Liver (tissue), 9 donors: Measurements from ENCODE around the gene MALAT1. TPM values are rescaled to one million over a fixed set of nuclear protein-coding genes. Genes with fewer than 3 reads are reported as not detected.

Experiments used
- DNase-seq: peaks from one replicate; pipeline ENCODE4 v3.0.0-alpha.2; 2017; ENCODE audit warnings: low spot score
- H3K27ac ChIP-seq, 2 donors: one replicate each; pipeline ENCODE4 v1.7.0; 2013; ENCODE audit warnings: inconsistent platforms in 2 of 2, low read length in 2 of 2, control low read depth in 1 of 2, low read depth in 1 of 2, mild to moderate bottlenecking in 1 of 2
- H3K27me3 ChIP-seq, 4 donors: one replicate each; pipeline versions ENCODE4 v1.6.1 to v1.7.0; 2013; ENCODE audit warnings: low read length in 3 of 4, inconsistent platforms in 1 of 4, mild to moderate bottlenecking in 1 of 4, moderate library complexity in 1 of 4; ENCODE audit not compliant: control insufficient read depth in 4 of 4, insufficient read depth in 4 of 4
- H3K36me3 ChIP-seq, 4 donors: one replicate each; pipeline versions ENCODE4 v1.6.1 to v1.7.0; 2013; ENCODE audit warnings: low read length in 3 of 4, mild to moderate bottlenecking in 3 of 4, low read depth in 1 of 4, moderate library complexity in 1 of 4; ENCODE audit not compliant: control insufficient read depth in 4 of 4, insufficient read depth in 3 of 4
- H3K4me1 ChIP-seq, 4 donors: one replicate each; pipeline versions ENCODE4 v1.6.1 to v1.7.0; 2013; ENCODE audit warnings: low read length in 3 of 4, mild to moderate bottlenecking in 3 of 4, moderate library complexity in 1 of 4; ENCODE audit not compliant: control insufficient read depth in 4 of 4, insufficient read depth in 4 of 4
- H3K4me3 ChIP-seq, 3 donors: one replicate each; pipeline versions ENCODE4 v1.6.1 to v1.7.0; 2013; ENCODE audit warnings: low read length in 3 of 3, control low read depth in 1 of 3, low read depth in 1 of 3, mild to moderate bottlenecking in 1 of 3
- H3K9ac ChIP-seq, 2 donors: one replicate each; pipeline ENCODE4 v1.7.0; 2013; ENCODE audit warnings: low read length in 2 of 2, mild to moderate bottlenecking in 2 of 2, moderate library complexity in 2 of 2, control low read depth in 1 of 2, low read depth in 1 of 2
- H3K9me3 ChIP-seq, 4 donors: one replicate each; pipeline versions ENCODE4 v1.6.1 to v1.7.0; 2013; ENCODE audit warnings: low read length in 3 of 4; ENCODE audit not compliant: control insufficient read depth in 4 of 4
- EGR1 ChIP-seq, 2 donors: IDR thresholded peaks; 2 replicates each; pipeline ENCODE4 v1.6.1; 2016 to 2018; ENCODE audit warnings: antibody characterized with exemption in 2 of 2, low read depth in 2 of 2
- FOXA1 ChIP-seq: IDR thresholded peaks from 2 replicates; pipeline ENCODE4 v1.6.1; 2016; ENCODE audit warnings: antibody characterized with exemption
- FOXA2 ChIP-seq: IDR thresholded peaks from 2 replicates; pipeline ENCODE4 v1.6.1; 2016; ENCODE audit warnings: antibody characterized with exemption
- GABPA ChIP-seq, 2 donors: IDR thresholded peaks in 1 of 2; conservative IDR thresholded peaks in 1 of 2; 2 replicates each; pipeline ENCODE4 v1.6.1; 2016; ENCODE audit warnings: antibody characterized with exemption in 2 of 2, mild to moderate bottlenecking in 1 of 2, moderate library complexity in 1 of 2
- JUND ChIP-seq, 2 donors: IDR thresholded peaks; 2 replicates each; pipeline ENCODE4 v1.6.1; 2016; ENCODE audit warnings: antibody characterized with exemption in 2 of 2
- NR2F2 ChIP-seq: IDR thresholded peaks from 2 replicates; pipeline ENCODE4 v1.6.1; 2016; ENCODE audit warnings: antibody characterized with exemption
- RXRA ChIP-seq, 2 donors: IDR thresholded peaks; 2 replicates each; pipeline ENCODE4 v1.6.1; 2017 to 2018; ENCODE audit warnings: antibody characterized with exemption in 2 of 2, mild to moderate bottlenecking in 1 of 2
- SP1 ChIP-seq: IDR thresholded peaks from 2 replicates; pipeline ENCODE4 v1.6.1; 2018; ENCODE audit warnings: antibody characterized with exemption, mild to moderate bottlenecking
- TAF1 ChIP-seq: conservative IDR thresholded peaks from 2 replicates; pipeline ENCODE4 v1.6.1; 2016; ENCODE audit warnings: antibody characterized with exemption, mild to moderate bottlenecking
- WGBS: extraction: QIAGEN DNeasy Blood & Tissue Kit; methylation state at CpG from one replicate; pipeline ENCODE4 v1.1.7; 2013; 5-methylcytosine and 5-hydroxymethylcytosine counted together
- polyA plus RNA-seq, 2 donors: library from polyadenylated mRNA; stranded (reverse) in 1 of 2; unstranded in 1 of 2; fragments of 200-250 nt in 1 of 2; fragments of >200 nt in 1 of 2; fragmentation: Nextera tagmentation in 1 of 2; extraction: Ambion mirVana in 1 of 2; gene quantifications; one replicate each; pipeline versions ENCODE4 v1.2.1 to v1.2.3, GENCODE V29; 2013 to 2015
- total RNA-seq, 2 donors: library from RNA; depleted of rRNA; stranded (reverse); fragments of >200 nt; gene quantifications; one replicate each; pipeline ENCODE4 v1.2.3, GENCODE V29; 2014
- TF ChIP-seq, protein P1 (sequence below): IDR thresholded peaks from 2 replicates; pipeline ENCODE4 v1.6.1; 2016; ENCODE audit warnings: antibody characterized with exemption, mild to moderate bottlenecking
- TF ChIP-seq, protein P2 (sequence below): IDR thresholded peaks from 2 replicates; pipeline ENCODE4 v1.6.1; 2016; ENCODE audit warnings: antibody characterized with exemption
- TF ChIP-seq, protein P3 (sequence below): IDR thresholded peaks from 2 replicates; pipeline ENCODE4 v1.6.1; 2016; ENCODE audit warnings: antibody characterized with exemption
- TF ChIP-seq, protein P4 (sequence below): fragments of 150-350 bp; IDR thresholded peaks from 2 replicates; pipeline ENCODE4 v1.5.1; 2017; ENCODE audit warnings: improper control_type of control experiment, low read depth, low read length; ENCODE audit not compliant: missing input control
- donor health status: healthy.
- donor health status: healthy.
- donor health status: healthy.
- donor health status: healthy.
- donor health status: healthy.

Gene MALAT1
- total and polyA plus RNA-seq, 4 donors = 11.9 to 8,306 (median 3,778) TPM

DNA sequence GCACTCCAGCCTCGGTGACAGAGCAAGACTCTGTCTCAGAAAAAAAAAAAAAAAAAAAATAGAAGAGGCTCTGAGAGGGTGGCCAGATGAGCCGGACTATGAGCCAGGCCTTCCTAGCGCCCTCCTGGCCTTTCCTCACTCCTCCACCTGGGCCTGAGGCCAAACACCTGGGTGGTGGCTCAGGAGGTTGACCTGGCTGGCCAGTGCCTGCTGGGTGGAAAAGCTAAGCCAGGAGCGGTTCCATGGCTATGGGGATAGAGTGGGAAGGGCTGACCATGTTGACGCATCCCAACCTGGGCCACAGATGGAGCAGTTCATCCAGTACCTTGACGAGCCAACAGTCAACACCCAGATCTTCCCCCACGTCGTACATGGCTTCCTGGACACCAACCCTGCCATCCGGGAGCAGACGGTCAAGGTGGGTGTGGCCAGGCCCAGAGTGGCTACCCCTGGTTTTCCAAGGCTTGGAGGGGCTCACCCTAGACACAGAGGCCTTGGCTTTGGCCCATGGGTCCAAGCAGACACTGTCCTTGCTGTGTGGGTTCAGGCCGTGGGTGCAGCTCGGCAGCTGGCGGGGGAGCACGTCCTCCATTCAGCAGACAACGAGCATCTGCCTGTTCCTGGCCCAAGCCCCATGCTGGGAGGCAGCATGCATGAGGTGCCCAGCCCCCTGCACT is 33.7 kb downstream of the MALAT1 start (continued):
- TF ChIP-seq, protein P1, sequence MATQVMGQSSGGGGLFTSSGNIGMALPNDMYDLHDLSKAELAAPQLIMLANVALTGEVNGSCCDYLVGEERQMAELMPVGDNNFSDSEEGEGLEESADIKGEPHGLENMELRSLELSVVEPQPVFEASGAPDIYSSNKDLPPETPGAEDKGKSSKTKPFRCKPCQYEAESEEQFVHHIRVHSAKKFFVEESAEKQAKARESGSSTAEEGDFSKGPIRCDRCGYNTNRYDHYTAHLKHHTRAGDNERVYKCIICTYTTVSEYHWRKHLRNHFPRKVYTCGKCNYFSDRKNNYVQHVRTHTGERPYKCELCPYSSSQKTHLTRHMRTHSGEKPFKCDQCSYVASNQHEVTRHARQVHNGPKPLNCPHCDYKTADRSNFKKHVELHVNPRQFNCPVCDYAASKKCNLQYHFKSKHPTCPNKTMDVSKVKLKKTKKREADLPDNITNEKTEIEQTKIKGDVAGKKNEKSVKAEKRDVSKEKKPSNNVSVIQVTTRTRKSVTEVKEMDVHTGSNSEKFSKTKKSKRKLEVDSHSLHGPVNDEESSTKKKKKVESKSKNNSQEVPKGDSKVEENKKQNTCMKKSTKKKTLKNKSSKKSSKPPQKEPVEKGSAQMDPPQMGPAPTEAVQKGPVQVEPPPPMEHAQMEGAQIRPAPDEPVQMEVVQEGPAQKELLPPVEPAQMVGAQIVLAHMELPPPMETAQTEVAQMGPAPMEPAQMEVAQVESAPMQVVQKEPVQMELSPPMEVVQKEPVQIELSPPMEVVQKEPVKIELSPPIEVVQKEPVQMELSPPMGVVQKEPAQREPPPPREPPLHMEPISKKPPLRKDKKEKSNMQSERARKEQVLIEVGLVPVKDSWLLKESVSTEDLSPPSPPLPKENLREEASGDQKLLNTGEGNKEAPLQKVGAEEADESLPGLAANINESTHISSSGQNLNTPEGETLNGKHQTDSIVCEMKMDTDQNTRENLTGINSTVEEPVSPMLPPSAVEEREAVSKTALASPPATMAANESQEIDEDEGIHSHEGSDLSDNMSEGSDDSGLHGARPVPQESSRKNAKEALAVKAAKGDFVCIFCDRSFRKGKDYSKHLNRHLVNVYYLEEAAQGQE = no peak

DNA sequence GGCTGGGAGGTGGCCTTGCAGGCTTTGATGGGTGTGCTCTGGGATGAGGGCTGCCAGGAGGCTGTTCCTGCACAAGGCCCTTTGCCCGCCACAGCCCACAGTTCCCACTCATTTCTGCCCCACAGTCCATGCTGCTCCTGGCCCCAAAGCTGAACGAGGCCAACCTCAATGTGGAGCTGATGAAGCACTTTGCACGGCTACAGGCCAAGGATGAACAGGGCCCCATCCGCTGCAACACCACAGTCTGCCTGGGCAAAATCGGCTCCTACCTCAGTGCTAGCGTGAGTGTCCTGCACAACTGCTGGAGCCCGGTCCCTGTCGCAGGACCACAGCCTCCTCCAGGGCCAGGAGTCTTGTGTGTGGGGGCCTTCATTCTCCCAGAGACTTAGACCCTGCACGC is 36.3 kb downstream of the MALAT1 start:
- 93% methylated on average over 9 of the region's 9 CpGs for WGBS
- H3K4me3 ChIP-seq = no peak overlapping the region
- H3K9ac ChIP-seq = no peak overlapping the region
- peaks cover 7 to 33% (median 22%) of the 10 kb centered on the region in 4 donors for H3K4me1 ChIP-seq
- no peak overlapping the region for H3K27ac ChIP-seq
- TF ChIP-seq EGR1 (IDR thresholded peaks at IDR 0.05; ENCODE audit: low read depth in 2 of 2) (no peak), GABPA (IDR thresholded peaks at IDR 0.05 in 1 of 2, conservative IDR thresholded peaks at IDR 0.05 in 1 of 2) (no peak), FOXA1 (no peak), NR2F2 (no peak), FOXA2 (no peak), SP1 (no peak), TAF1 (no peak)
- TF ChIP-seq, protein P2, sequence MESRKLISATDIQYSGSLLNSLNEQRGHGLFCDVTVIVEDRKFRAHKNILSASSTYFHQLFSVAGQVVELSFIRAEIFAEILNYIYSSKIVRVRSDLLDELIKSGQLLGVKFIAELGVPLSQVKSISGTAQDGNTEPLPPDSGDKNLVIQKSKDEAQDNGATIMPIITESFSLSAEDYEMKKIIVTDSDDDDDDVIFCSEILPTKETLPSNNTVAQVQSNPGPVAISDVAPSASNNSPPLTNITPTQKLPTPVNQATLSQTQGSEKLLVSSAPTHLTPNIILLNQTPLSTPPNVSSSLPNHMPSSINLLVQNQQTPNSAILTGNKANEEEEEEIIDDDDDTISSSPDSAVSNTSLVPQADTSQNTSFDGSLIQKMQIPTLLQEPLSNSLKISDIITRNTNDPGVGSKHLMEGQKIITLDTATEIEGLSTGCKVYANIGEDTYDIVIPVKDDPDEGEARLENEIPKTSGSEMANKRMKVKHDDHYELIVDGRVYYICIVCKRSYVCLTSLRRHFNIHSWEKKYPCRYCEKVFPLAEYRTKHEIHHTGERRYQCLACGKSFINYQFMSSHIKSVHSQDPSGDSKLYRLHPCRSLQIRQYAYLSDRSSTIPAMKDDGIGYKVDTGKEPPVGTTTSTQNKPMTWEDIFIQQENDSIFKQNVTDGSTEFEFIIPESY = no peak
- TF ChIP-seq, protein P3, sequence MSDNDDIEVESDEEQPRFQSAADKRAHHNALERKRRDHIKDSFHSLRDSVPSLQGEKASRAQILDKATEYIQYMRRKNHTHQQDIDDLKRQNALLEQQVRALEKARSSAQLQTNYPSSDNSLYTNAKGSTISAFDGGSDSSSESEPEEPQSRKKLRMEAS = no peak
- DNase-seq = no peak
- no peaks in the 10 kb centered on the region for H3K9me3 ChIP-seq
- peaks cover 11 to 41% (median 28%) of the 10 kb centered on the region in 4 donors for H3K36me3 ChIP-seq
- no peaks in the 10 kb centered on the region for H3K27me3 ChIP-seq

DNA sequence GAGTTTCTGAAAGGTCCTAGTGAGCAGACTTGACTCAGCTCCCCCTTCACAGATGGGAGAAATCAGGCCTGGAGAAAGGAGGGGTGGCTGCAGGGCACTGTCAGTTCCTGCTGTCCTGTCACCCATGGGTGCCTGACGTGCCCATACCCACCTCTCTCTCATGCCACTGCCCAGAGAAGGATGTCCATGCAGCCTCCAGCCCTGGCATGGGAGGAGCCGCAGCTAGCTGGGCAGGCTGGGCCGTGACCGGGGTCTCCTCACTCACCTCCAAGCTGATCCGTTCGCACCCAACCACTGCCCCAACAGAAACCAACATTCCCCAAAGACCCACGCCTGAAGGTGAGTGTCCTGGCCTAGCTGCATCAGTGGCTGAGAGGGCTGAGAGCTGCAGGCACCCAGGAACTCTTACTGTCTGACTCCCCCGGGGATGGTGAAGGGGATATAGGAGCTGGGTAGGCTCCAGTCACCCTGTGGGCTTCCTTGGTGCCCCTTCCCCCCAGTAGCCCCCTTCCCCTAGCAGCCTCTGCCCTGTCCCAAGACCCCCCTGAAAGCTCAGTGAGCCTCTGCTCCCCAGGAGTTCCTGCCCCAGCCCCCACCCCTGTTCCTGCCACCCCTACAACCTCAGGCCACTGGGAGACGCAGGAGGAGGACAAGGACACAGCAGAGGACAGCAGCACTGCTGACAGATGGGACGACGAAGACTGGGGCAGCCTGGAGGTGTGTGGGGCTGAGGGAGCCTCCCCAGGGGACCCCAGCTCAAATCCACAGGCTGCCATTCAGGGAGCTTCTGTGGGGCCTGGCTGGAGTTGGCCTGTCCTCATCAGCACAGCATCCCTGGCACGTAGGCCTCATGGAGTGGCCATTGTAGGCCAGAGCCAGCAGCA is 37.8 kb downstream of the MALAT1 start:
- H3K4me1 ChIP-seq = peaks cover 10 to 31% (median 20%) of the 10 kb centered on the region in 4 donors
- DNase-seq = no peak

More for the DNA sequence above, 37.8 kb downstream of the MALAT1 start:
- H3K36me3 ChIP-seq = peaks cover 5 to 28% (median 20%) of the 10 kb centered on the region in 4 donors
- no peaks in the 10 kb centered on the region for H3K27me3 ChIP-seq
- no peaks in the 10 kb centered on the region for H3K9me3 ChIP-seq
- 94% methylated on average over 12 of the region's 12 CpGs for WGBS
- H3K9ac ChIP-seq = no peak overlapping the region
- H3K4me3 ChIP-seq = no peak overlapping the region
- no peak overlapping the region for H3K27ac ChIP-seq
- TF ChIP-seq FOXA1 = no peak
- TF ChIP-seq JUND (IDR thresholded peaks at IDR 0.05) = no peak
- TF ChIP-seq NR2F2 = no peak
- no peak for TF ChIP-seq SP1
- TF ChIP-seq, protein P4, sequence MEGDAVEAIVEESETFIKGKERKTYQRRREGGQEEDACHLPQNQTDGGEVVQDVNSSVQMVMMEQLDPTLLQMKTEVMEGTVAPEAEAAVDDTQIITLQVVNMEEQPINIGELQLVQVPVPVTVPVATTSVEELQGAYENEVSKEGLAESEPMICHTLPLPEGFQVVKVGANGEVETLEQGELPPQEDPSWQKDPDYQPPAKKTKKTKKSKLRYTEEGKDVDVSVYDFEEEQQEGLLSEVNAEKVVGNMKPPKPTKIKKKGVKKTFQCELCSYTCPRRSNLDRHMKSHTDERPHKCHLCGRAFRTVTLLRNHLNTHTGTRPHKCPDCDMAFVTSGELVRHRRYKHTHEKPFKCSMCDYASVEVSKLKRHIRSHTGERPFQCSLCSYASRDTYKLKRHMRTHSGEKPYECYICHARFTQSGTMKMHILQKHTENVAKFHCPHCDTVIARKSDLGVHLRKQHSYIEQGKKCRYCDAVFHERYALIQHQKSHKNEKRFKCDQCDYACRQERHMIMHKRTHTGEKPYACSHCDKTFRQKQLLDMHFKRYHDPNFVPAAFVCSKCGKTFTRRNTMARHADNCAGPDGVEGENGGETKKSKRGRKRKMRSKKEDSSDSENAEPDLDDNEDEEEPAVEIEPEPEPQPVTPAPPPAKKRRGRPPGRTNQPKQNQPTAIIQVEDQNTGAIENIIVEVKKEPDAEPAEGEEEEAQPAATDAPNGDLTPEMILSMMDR = no peak
- TF ChIP-seq, protein P3 = no peak
- no peak for TF ChIP-seq RXRA (IDR thresholded peaks at IDR 0.05)
